Activated T-helper 1 cell treated with anti-CD3 and anti-CD28 coated beads, Interleukin-12 subunit alpha, Interleukin-12 subunit beta, Interleukin-2, Interleukin-4 antibody, amounts not matched to agents 30 ng/mL and 10 ng/mL and 1 ng/mL, durations not matched to agents 14 hours and 24 hours and 36 hours (primary cell): ENCODE measurements around the gene ASF1B. TPM values are rescaled to one million over a fixed set of nuclear protein-coding genes. Genes with fewer than 3 reads are reported as not detected.

ENCODE experiments used
- DNase-seq: peaks from one replicate; pipeline ENCODE4 v3.0.0; 2021; ENCODE audit warnings: low spot score
- H3K27ac Mint-ChIP-seq: one replicate; pipeline ENCODE4 v1.8.0; 2021; ENCODE audit warnings: mild to moderate bottlenecking, mixed read lengths
- H3K27me3 Mint-ChIP-seq: one replicate; pipeline ENCODE4 v1.8.0; 2022; ENCODE audit warnings: mild to moderate bottlenecking, moderate library complexity, mixed read lengths; ENCODE audit not compliant: insufficient read depth
- H3K36me3 Mint-ChIP-seq: one replicate; pipeline ENCODE4 v1.8.0; 2021; ENCODE audit warnings: low read depth, mixed read lengths
- H3K4me1 Mint-ChIP-seq: one replicate; pipeline ENCODE4 v1.8.0; 2021; ENCODE audit warnings: low read depth, mixed read lengths
- H3K4me3 Mint-ChIP-seq: one replicate; pipeline ENCODE4 v1.8.0; 2021; ENCODE audit warnings: mild to moderate bottlenecking, moderate library complexity, mixed read lengths
- H3K9me3 Mint-ChIP-seq: one replicate; pipeline ENCODE4 v1.8.0; 2021; ENCODE audit warnings: mixed read lengths
- intact Hi-C: fragments of 100-400 bp; cut with micrococcal nuclease; formaldehyde crosslinking; loops from one replicate; pipeline ENCODE4 v1.15.1; 2024
- total RNA-seq: library from RNA; stranded (reverse); gene quantifications from 2 replicates; pipeline ENCODE4 v1.2.3, GENCODE V29; 2022

ASF1B gene
- total RNA-seq, 1 donor from 2014 or later, result 76.3 TPM

GRCh38 chr19:14118165-14119051 lies 18.0 kb downstream of the ASF1B start:
- peaks cover 6% of the 10 kb centered on the region for H3K36me3 Mint-ChIP-seq
- intact Hi-C loops, result loop anchor here (1.0 to 10.0 kb wide), 3 partner anchors 18 to 521 kb away; partner anchors contain the start of genes ASF1B and C19orf53
- H3K4me1 Mint-ChIP-seq, result peaks cover 39% of the 10 kb centered on the region
- H3K4me3 Mint-ChIP-seq, result peak overlapping the region; percentile 91
- DNase-seq, result no peak
- H3K27me3 Mint-ChIP-seq, result peaks cover 2% of the 10 kb centered on the region
- H3K27ac Mint-ChIP-seq, result peak overlapping the region; percentile 97
- no peaks in the 10 kb centered on the region for H3K9me3 Mint-ChIP-seq

DNA sequence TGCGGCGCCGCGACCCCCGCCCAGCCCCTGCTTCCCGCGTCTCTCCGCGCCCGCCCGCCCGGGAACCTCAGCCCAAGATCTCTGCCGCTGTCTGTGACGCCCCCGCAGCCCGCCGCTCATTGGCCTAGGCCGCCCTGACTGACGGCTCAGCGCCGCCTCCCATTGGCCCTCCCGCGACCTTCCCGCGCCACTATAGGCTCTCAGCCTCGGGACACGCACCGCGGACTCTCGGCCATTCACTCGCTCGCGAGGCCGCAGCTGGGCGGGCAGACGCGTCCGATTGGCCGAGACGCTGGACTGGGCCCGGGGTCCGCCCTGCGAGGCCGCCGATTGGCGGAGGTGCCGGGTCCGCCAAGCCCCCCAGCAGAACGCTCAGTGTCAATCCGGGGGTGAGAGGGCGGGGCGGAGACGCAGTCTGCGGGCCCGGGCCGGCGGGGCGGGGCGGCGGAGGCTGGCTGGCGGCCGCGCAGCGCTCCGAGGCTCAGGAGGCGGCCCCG lies 18.7 kb downstream of the ASF1B start, which contains the start of gene PRKACA:
Gene PRKACA (minus strand): TSS at position 95 of the 497 bp plus-strand sequence. CDS start 215 bp downstream, outside the sequence.
- Mint-ChIP-seq H3K27me3 (peaks cover 2% of the 10 kb centered on the region), H3K36me3 (peaks cover 4% of the 10 kb centered on the region), H3K4me1 (peaks cover 39% of the 10 kb centered on the region), H3K9me3 (no peaks in the 10 kb centered on the region), H3K4me3 (peak within 1 kb of the TSS; percentile 94), H3K27ac (peak within 1 kb of the TSS; percentile 97)
- peak; percentile 99 for DNase-seq
- intact Hi-C loops, result loop anchor here (1.0 to 10.0 kb wide), 6 partner anchors 19 to 520 kb away; partner anchors contain the start of genes ASF1B and C19orf53

GRCh38 chr19:14116918-14117578 lies 19.3 kb downstream of the ASF1B start:
- Mint-ChIP-seq H3K27me3 (peaks cover 2% of the 10 kb centered on the region), H3K9me3 (no peaks in the 10 kb centered on the region), H3K4me3 (peak overlapping the region; percentile 94), H3K27ac (peak overlapping the region; percentile 89), H3K36me3 (peaks cover 4% of the 10 kb centered on the region), H3K4me1 (peaks cover 39% of the 10 kb centered on the region)
- intact Hi-C loops, result loop anchor here (1.0 to 10.0 kb wide), 5 partner anchors 26 to 520 kb away; partner anchors contain the start of gene C19orf53
- DNase-seq, result no peak

DNA sequence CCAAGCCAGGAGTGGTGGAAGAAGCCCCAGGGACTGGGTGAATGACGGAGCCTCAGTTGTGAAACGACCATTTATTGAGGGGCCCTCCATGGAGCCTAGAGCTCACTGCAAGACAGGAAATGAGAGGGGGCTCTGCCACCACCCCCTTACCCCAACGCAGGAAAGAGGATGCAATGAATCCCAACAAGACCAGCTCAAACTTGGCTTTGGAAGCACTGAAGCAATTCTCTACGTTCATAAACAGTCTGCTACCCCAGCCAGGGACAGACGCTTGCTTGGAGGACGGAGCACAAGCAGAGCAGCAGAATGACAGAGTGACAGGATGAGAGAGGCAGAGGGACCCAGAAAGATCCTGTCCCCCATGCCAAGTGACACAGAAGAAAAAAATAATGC lies 19.9 kb downstream of the ASF1B start:
- Mint-ChIP-seq H3K27ac (peak overlapping the region; percentile 89), H3K4me1 (peaks cover 39% of the 10 kb centered on the region), H3K9me3 (no peaks in the 10 kb centered on the region), H3K36me3 (peaks cover 4% of the 10 kb centered on the region), H3K27me3 (peaks cover 2% of the 10 kb centered on the region), H3K4me3 (peak overlapping the region; percentile 94)
- no peak for DNase-seq
- intact Hi-C loops, result loop anchor here (5.0 to 10.0 kb wide), 2 partner anchors 342 to 519 kb away; partner anchors contain the start of gene C19orf53

DNA sequence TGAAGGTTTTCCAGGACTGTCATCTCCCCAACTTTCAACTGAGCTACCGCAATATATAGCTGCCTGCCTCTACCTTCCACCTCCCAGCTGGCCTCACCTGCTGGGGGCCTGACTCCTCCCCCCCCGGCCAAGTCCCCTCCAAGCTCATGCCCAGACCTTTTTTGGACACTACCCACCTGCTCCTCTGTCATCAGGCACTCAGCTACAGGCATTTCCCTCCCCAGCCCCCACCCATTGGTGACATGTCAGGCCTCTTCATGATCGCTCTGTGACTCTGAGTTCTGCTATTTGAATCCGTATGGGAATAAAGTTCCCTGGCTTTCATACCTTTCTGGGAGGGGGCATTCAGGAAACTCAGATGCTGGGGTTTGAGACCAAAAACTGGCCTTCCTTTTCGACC lies 20.6 kb downstream of the ASF1B start:
- Mint-ChIP-seq H3K4me1 (peaks cover 39% of the 10 kb centered on the region), H3K36me3 (peaks cover 4% of the 10 kb centered on the region), H3K27me3 (peaks cover 2% of the 10 kb centered on the region), H3K9me3 (no peaks in the 10 kb centered on the region), H3K27ac (no peak overlapping the region), H3K4me3 (peak overlapping the region; percentile 94)
- no peak for DNase-seq
- intact Hi-C loops, result loop anchor here (5.0 to 10.0 kb wide), 2 partner anchors 341 to 518 kb away; partner anchors contain the start of gene C19orf53

GRCh38 chr19:14114854-14115253 lies 21.5 kb downstream of the ASF1B start:
- H3K4me3 Mint-ChIP-seq, result no peak overlapping the region
- intact Hi-C loops, result loop anchor here (5.0 to 10.0 kb wide), 2 partner anchors 340 to 518 kb away; partner anchors contain the start of gene C19orf53
- peaks cover 1% of the 10 kb centered on the region for H3K36me3 Mint-ChIP-seq
- H3K27ac Mint-ChIP-seq, result no peak overlapping the region
- peak; percentile 22 for DNase-seq
- H3K4me1 Mint-ChIP-seq, result peaks cover 39% of the 10 kb centered on the region
- peaks cover 2% of the 10 kb centered on the region for H3K27me3 Mint-ChIP-seq
- no peaks in the 10 kb centered on the region for H3K9me3 Mint-ChIP-seq

GRCh38 chr19:14114439-14114838 lies 21.9 kb downstream of the ASF1B start:
- intact Hi-C loops, result loop anchor here (10.0 kb wide), 1 partner anchor 340 kb away; the partner anchor contains the start of gene C19orf53
- no peak overlapping the region for H3K27ac Mint-ChIP-seq

DNA sequence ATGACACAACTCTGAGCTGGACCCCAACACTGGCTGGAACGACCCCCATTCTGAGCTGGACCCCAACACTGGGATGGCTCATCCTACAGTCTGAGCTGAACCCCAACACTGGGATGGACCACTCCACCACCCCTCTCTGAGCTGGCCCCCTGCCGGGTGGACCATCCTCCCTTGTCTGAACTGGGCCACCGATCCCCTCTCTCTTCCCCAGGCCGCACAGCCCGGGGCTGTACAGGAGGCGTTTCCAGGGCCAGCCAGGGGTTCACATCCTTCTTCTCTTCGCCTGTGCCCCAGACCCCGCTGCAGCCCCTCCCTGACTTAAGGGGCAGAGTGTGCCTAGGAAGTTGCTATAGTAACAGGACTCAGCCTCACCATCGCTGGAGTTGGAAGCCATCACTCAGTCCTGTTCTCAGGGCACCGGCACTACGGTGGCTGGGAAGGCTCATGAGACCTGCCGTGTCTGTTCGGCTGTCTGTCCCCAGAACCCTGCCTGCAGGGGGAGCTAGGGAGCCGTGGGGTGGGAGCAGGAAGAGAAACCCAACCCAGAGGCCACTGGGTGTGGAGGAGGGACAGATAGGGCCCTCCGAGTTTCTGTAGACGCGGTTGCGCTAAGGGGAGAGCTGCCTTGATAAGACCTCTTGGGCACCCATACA lies 22.5 kb downstream of the ASF1B start:
- intact Hi-C loops, result loop anchor here (10.0 kb wide), 1 partner anchor 339 kb away; the partner anchor contains the start of gene C19orf53
- no peaks in the 10 kb centered on the region for H3K9me3 Mint-ChIP-seq
- H3K4me3 Mint-ChIP-seq, result peak overlapping the region; percentile 5
- peaks cover 2% of the 10 kb centered on the region for H3K27me3 Mint-ChIP-seq
- H3K36me3 Mint-ChIP-seq, result peaks cover 1% of the 10 kb centered on the region
- H3K27ac Mint-ChIP-seq, result peak overlapping the region; percentile 18
- peak; percentile 31 for DNase-seq
- peaks cover 34% of the 10 kb centered on the region for H3K4me1 Mint-ChIP-seq

More at GRCh38 chr19:14114439-14114838, 21.9 kb downstream of the ASF1B start:
- Mint-ChIP-seq H3K36me3 (peaks cover 1% of the 10 kb centered on the region), H3K4me1 (peaks cover 39% of the 10 kb centered on the region), H3K9me3 (no peaks in the 10 kb centered on the region), H3K27me3 (peaks cover 2% of the 10 kb centered on the region), H3K4me3 (no peak overlapping the region)
- DNase-seq, result no peak

DNA sequence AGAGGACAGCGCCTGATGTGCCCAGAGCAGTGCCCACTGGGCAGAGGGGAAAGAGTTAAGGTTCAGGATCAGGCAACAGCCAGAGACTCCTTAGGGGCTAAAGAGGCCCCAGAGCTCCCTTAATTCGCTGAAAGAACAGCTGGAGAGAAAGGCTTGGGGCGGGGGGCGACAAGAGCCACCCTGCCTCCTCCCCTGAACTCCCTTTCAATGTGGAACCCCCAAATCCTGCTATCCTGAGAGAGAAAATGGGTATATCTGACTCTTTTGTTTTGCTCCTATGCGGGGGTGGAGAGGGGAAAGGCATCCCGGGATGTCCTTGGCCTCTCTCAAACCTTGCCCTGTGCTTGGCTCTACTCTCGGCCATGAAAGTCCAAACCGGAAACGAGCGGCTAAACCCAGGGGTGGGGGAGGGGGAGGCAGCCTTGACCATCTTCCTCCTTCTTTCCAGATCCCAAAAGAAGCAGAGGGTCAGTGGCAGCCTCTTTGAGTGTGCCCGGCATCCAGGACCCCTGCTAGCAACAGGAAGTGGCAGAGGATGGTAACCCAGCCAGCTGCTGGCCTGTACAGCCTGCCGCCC lies 23.5 kb downstream of the ASF1B start:
- H3K4me3 Mint-ChIP-seq, result no peak overlapping the region
- no peak for DNase-seq
- intact Hi-C loops, result loop anchor here (10.0 kb wide), 1 partner anchor 338 kb away; the partner anchor contains the start of gene C19orf53
- peaks cover 28% of the 10 kb centered on the region for H3K4me1 Mint-ChIP-seq
- H3K36me3 Mint-ChIP-seq, result no peaks in the 10 kb centered on the region
- H3K9me3 Mint-ChIP-seq, result no peaks in the 10 kb centered on the region
- no peaks in the 10 kb centered on the region for H3K27me3 Mint-ChIP-seq
- no peak overlapping the region for H3K27ac Mint-ChIP-seq

GRCh38 chr19:14112051-14112808 lies 24.2 kb downstream of the ASF1B start:
- Mint-ChIP-seq H3K36me3 (no peaks in the 10 kb centered on the region), H3K27me3 (no peaks in the 10 kb centered on the region), H3K27ac (no peak overlapping the region), H3K4me3 (no peak overlapping the region), H3K9me3 (no peaks in the 10 kb centered on the region), H3K4me1 (peaks cover 28% of the 10 kb centered on the region)
- intact Hi-C loops, result loop anchor here (10.0 kb wide), 1 partner anchor 337 kb away; the partner anchor contains the start of gene C19orf53
- DNase-seq, result no peak

GRCh38 chr19:14111486-14111885 lies 24.9 kb downstream of the ASF1B start:
- Mint-ChIP-seq H3K4me3 (no peak overlapping the region), H3K27ac (no peak overlapping the region), H3K27me3 (no peaks in the 10 kb centered on the region), H3K4me1 (peaks cover 23% of the 10 kb centered on the region), H3K9me3 (no peaks in the 10 kb centered on the region), H3K36me3 (no peaks in the 10 kb centered on the region)
- intact Hi-C loops, result loop anchor here (10.0 kb wide), 1 partner anchor 337 kb away; the partner anchor contains the start of gene C19orf53
- DNase-seq, result no peak
